Body of pancreas (tissue), 4 donors: ENCODE measurements around the gene BHLHE40.

Source experiments
- CTCF ChIP-seq, 7 experiments: fragments of 450-650 bp in 4 of 7; fragments of 200-600 bp in 3 of 7; sonication (generic) in 3 of 7; IDR thresholded peaks; one replicate each; pipeline ENCODE4 v1.5.1; 2016 to 2019; ENCODE audit warnings: antibody characterized with exemption in 7 of 7
- POLR2A ChIP-seq, 3 donors: fragments of 450-650 bp; IDR thresholded peaks; one replicate each; pipeline ENCODE4 v1.6.1; 2016; ENCODE audit warnings: antibody characterized with exemption in 3 of 3, mild to moderate bottlenecking in 2 of 3

- TF ChIP-seq CTCF (IDR thresholded peaks at IDR 0.05), result no peak
- no peak for TF ChIP-seq POLR2A (IDR thresholded peaks at IDR 0.05)
These were observed 33.1 kb downstream of the BHLHE40 start for GRCh38 chr3:5012367-5012766.
